NCI-H1436 treated with DMSO at 0.1 percent for 48 hours (cell line): ENCODE results near the gene RBM11.

Experiments used
- DNase-seq: peaks from one replicate; lab custom pipeline; 2025; lab: John Stamatoyannopoulos, UW

Gene RBM11

GRCh38 chr21:14271053-14271452 is 55.1 kb downstream of the RBM11 start:
- no peak for DNase-seq

GRCh38 chr21:14271641-14272040 is 55.7 kb downstream of the RBM11 start:
- DNase-seq, result no peak

GRCh38 chr21:14273736-14274538 is 58.0 kb downstream of the RBM11 start:
- no peak for DNase-seq

- DNase-seq, result no peak
Observed at GRCh38 chr21:14275702-14276205, 59.8 kb downstream of the RBM11 start.
